Heart left ventricle (tissue), 16 donors: ENCODE data around the gene TBL1XR1. TPM values are rescaled to one million over a fixed set of nuclear protein-coding genes. Genes with fewer than 3 reads are reported as not detected.

Experiments
- ATAC-seq, 4 donors: fragments of 200-7000 bp; cut with Tn5 transposase; one replicate each; pipeline ENCODE4 v1.9.1; 2020 to 2022; ENCODE audit warnings: moderate library complexity in 4 of 4, mild to moderate bottlenecking in 3 of 4, moderate number of reproducible peaks in 1 of 4
- DNase-seq, 5 donors: peaks; one replicate each; pipeline ENCODE4 v3.0.0-alpha.2; 2020
- H3K27ac ChIP-seq, 12 donors: fragments of 200-600 bp; sonication (generic) in 4 of 12; one replicate each; pipeline versions ENCODE4 v1.5.0 to v1.8.0; 2016 to 2022; ENCODE audit warnings: mild to moderate bottlenecking in 2 of 12
- H3K27me3 ChIP-seq, 9 donors: fragments of 200-600 bp; sonication (generic) in 2 of 9; one replicate each; pipeline versions ENCODE4 v1.5.1 to v1.8.0; 2016 to 2022; ENCODE audit warnings: mild to moderate bottlenecking in 3 of 9
- H3K36me3 ChIP-seq, 9 donors: fragments of 200-600 bp; sonication (generic) in 2 of 9; one replicate each; pipeline versions ENCODE4 v1.5.0 to v1.8.0; 2018 to 2022; ENCODE audit warnings: mild to moderate bottlenecking in 2 of 9
- H3K4me1 ChIP-seq, 12 donors: fragments of 200-600 bp; sonication (generic) in 4 of 12; one replicate each; pipeline versions ENCODE4 v1.5.0 to v1.8.0; 2016 to 2022; ENCODE audit warnings: mild to moderate bottlenecking in 3 of 12
- H3K4me3 ChIP-seq, 12 donors: fragments of 200-600 bp; sonication (generic) in 4 of 12; one replicate each; pipeline versions ENCODE4 v1.5.0 to v1.8.0; 2017 to 2022; ENCODE audit warnings: mild to moderate bottlenecking in 9 of 12, moderate library complexity in 4 of 12
- H3K9me3 ChIP-seq, 12 donors: fragments of 200-600 bp; sonication (generic) in 4 of 12; one replicate each; pipeline versions ENCODE4 v1.5.0 to v1.8.0; 2016 to 2022; ENCODE audit warnings: mild to moderate bottlenecking in 1 of 12
- CTCF ChIP-seq, 12 donors: fragments of 200-600 bp; sonication (generic) in 4 of 12; IDR thresholded peaks; one replicate each; pipeline versions ENCODE4 v1.5.0 to v1.8.0; 2018 to 2022; ENCODE audit warnings: antibody characterized with exemption in 12 of 12, mild to moderate bottlenecking in 5 of 12
- POLR2A ChIP-seq, 2 donors: fragments of 450-650 bp; IDR thresholded peaks; one replicate each; pipeline ENCODE4 v1.6.1; 2017; ENCODE audit warnings: antibody characterized with exemption in 2 of 2, mild to moderate bottlenecking in 2 of 2, moderate library complexity in 2 of 2
- WGBS, 4 donors: extraction: QIAGEN DNeasy Blood & Tissue Kit in 2 of 4; methylation state at CpG; one replicate each; pipeline versions ENCODE4 v1.1.5 to v1.1.7; 2013 to 2018; 5-methylcytosine and 5-hydroxymethylcytosine counted together
- intact Hi-C, 10 donors: fragments of 100-400 bp; cut with DNase I; formaldehyde crosslinking; loops; one replicate each; pipeline versions ENCODE4 v1.11.1 to v1.14.2; 2022
- polyA plus RNA-seq, 2 donors: library from polyadenylated mRNA; stranded (reverse); fragments of 200-250 nt; gene quantifications; one replicate each; pipeline ENCODE4 v1.2.3, GENCODE V29; 2013
- total RNA-seq, 9 donors: library from RNA; depleted of rRNA in 2 of 9; stranded (reverse); fragments of >200 nt in 2 of 9; fragmentation: NEBNext Ultra II Directional in 3 of 9; extraction: Animal tissue kit (Norgen Biotek cat#: 25700) in 3 of 9; gene quantifications; one replicate each; pipeline versions ENCODE4 v1.1.0 to v1.2.4, GENCODE V29; 2016 to 2023
- donor health status: ischemic (EF 13 %, LVEDD 7.1; RV severe dilation, severe dysfunction).
- donor health status: healthy with polysubstance abuse.
- donor health status: DM: no; HTN: yes; CAD: no.
- donor health status: DM: no; HTN: no; CAD: no.
- donor health status: ischemic (EF 25% LVEDD 6.9; RV normal size, moderate dysfunction).
- donor health status: ischemic (EF 25% LVEDD 5.7; RV mildly dilated, moderate dysfunction).
- donor health status: healthy.
- donor health status: DM: yes; HTN: yes; CAD: no.
- donor health status: ischemic (EF 35%, LVEDD 5.7; RV mildly dilated, moderate dysfunction).
- donor health status: nonischemic (EF 11% LVEDD 7.7; RV severe dilation, severe dysfunction).
- donor health status: DM: yes; HTN: yes; CAD: no.
- donor health status: PGD.
- donor health status: ischemic (EF 29% LVEDD 5.4; RV normal size, mild dysfunction).
- donor health status: nonischemic (EF 23%, LVEDD 6.1; RV moderate dilation, normal function).

The TBL1XR1 gene
- total and polyA plus RNA-seq, 11 donors = 24.0 to 176 (median 119) TPM

- H3K27me3 ChIP-seq = no peaks in the 10 kb centered on the region
- H3K9me3 ChIP-seq = peaks cover 0 to 8% (median 0%) of the 10 kb centered on the region in 12 donors
- no peak overlapping the region for H3K4me3 ChIP-seq
- H3K4me1 ChIP-seq = no peaks in the 10 kb centered on the region
- 70 to 83% (median 78%) methylated on average over 2 of the region's 2 CpGs for WGBS, 4 donors
- DNase-seq (no peak), ATAC-seq (no peak)
- no peak overlapping the region for H3K27ac ChIP-seq
- intact Hi-C loops = no loop called here
- H3K36me3 ChIP-seq = no peaks in the 10 kb centered on the region
- TF ChIP-seq CTCF (IDR thresholded peaks at IDR 0.05) = no peak
- no peak for TF ChIP-seq POLR2A (IDR thresholded peaks at IDR 0.05)
These were observed 201.3 kb downstream of the TBL1XR1 start for GRCh38 chr3:176995946-176996345.

GRCh38 chr3:176994891-176995781 is 202.1 kb downstream of the TBL1XR1 start:
- Histone ChIP-seq H3K27me3 (no peaks in the 10 kb centered on the region), H3K4me1 (no peaks in the 10 kb centered on the region), H3K27ac (no peak overlapping the region), H3K9me3 (peaks cover 0 to 10% (median 0%) of the 10 kb centered on the region in 12 donors), H3K4me3 (no peak overlapping the region), H3K36me3 (no peaks in the 10 kb centered on the region)
- no peak for DNase-seq
- TF ChIP-seq POLR2A (IDR thresholded peaks at IDR 0.05) (no peak), CTCF (IDR thresholded peaks at IDR 0.05) (no peak)
- ATAC-seq = no peak
- WGBS, 4 donors = 91 to 98% (median 94%) methylated on average over 4 of the region's 4 CpGs
- intact Hi-C loops = no loop called here

- H3K4me1 ChIP-seq = no peaks in the 10 kb centered on the region
- H3K27me3 ChIP-seq = no peaks in the 10 kb centered on the region
- DNase-seq = no peak
- H3K36me3 ChIP-seq = no peaks in the 10 kb centered on the region
- H3K27ac ChIP-seq = no peak overlapping the region
- H3K4me3 ChIP-seq = no peak overlapping the region
- TF ChIP-seq CTCF (IDR thresholded peaks at IDR 0.05) = no peak
- TF ChIP-seq POLR2A (IDR thresholded peaks at IDR 0.05) = no peak
- peaks cover 0 to 10% (median 0%) of the 10 kb centered on the region in 12 donors for H3K9me3 ChIP-seq
- WGBS, 4 donors = 91 to 100% (median 97%) methylated on average over 1 of the region's 1 CpG
- intact Hi-C loops = no loop called here
- no peak for ATAC-seq
These were observed 202.9 kb downstream of the TBL1XR1 start for GRCh38 chr3:176994393-176994792.

- H3K27me3 ChIP-seq = no peaks in the 10 kb centered on the region
- no peaks in the 10 kb centered on the region for H3K36me3 ChIP-seq
- H3K4me1 ChIP-seq = peaks cover 0 to 2% (median 0%) of the 10 kb centered on the region in 12 donors
- no peak overlapping the region for H3K27ac ChIP-seq
- TF ChIP-seq POLR2A (IDR thresholded peaks at IDR 0.05) (no peak), CTCF (IDR thresholded peaks at IDR 0.05) (no peak)
- ATAC-seq (no peak), DNase-seq (no peak)
- intact Hi-C loops = no loop called here
- 75 to 84% (median 82%) methylated on average over 3 of the region's 3 CpGs for WGBS, 4 donors
- H3K9me3 ChIP-seq = peaks cover 0 to 10% (median 0%) of the 10 kb centered on the region in 12 donors
- no peak overlapping the region for H3K4me3 ChIP-seq
These were observed 204.3 kb downstream of the TBL1XR1 start for GRCh38 chr3:176992978-176993377.
